Measurements from ENCODE around the gene ZBTB17.

Gene ZBTB17

GRCh38 chr1:15945011-15945831 is 30.7 kb downstream of the ZBTB17 start:
- DNase-seq: no peak

- no peak for DNase-seq
Measured at GRCh38 chr1:15944308-15945010, 31.4 kb downstream of the ZBTB17 start.

- no peak for DNase-seq
Measured at GRCh38 chr1:15943992-15944307, 32.0 kb downstream of the ZBTB17 start.

DNA sequence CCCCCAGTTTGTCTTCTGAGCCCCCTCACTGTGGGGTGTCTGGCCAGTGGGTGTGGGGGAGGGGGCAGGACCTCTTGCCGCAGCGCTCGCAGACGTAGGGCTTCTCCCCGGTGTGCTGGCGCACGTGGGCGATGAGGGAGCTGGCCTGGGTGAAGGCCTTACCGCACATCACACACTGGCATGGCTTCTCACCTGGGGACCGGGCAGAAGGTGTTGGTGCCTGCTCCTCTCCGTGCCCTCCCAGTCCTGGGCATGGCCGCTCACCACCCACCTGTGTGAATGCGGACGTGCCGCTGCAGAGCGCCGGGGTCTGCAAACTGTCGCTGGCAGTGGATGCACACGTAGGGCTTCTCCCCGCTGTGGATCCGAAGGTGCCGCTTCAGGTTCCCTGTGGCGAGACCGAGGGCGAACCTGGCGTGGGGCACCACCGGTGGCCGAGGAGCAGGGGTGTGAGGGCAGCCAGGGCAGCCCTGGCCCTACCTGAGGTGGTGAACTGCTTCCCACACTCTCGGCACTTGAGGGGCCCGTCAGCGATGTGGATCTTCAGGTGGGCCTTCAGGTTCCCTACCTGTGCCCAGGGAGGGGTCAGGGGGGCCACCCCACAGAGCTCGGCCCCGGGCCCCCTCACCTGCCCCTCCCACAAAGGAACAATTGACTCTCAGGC is 32.4 kb downstream of the ZBTB17 start:
- DNase-seq: no peak

DNA sequence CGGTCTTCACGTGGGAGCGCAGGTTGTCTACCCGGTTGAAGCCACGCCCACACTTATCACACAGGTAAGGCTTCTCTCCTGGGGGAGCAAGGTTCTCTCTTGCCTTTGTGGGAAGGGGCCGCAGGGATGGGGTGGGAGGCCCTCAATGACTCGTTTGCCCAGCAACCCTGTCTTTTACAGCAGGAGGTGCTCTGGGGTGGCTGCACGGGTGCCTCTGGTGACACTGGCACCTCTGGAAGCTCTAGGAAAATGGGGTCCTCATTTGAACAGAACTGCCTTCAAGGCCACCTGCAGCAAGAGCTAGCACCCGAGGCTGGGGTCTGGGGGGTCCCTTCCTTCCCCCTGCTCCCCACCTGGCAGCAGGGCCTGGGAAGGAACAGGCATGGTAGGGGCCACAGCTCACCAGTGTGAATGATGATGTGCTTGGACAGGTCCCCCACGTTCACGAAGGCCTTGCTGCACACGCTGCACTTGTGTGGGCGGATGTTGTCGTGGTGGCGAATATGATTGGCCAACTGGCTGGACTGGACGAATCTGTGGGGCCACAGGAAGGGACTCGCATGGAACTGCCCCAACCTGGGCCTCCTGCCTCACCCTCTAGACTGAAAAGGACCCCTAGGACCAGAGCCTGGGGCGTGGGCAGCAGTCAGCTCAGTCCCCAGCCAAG is 33.1 kb downstream of the ZBTB17 start:
- DNase-seq: no peak

GRCh38 chr1:15941899-15942660 is 33.8 kb downstream of the ZBTB17 start:
- no peak for DNase-seq

GRCh38 chr1:15941044-15941840 is 34.7 kb downstream of the ZBTB17 start:
- DNase-seq: no peak

- DNase-seq: no peak
Measured at GRCh38 chr1:15940110-15941043, 35.5 kb downstream of the ZBTB17 start.

- DNase-seq: no peak
Measured at GRCh38 chr1:15939181-15940109, 36.5 kb downstream of the ZBTB17 start.

DNA sequence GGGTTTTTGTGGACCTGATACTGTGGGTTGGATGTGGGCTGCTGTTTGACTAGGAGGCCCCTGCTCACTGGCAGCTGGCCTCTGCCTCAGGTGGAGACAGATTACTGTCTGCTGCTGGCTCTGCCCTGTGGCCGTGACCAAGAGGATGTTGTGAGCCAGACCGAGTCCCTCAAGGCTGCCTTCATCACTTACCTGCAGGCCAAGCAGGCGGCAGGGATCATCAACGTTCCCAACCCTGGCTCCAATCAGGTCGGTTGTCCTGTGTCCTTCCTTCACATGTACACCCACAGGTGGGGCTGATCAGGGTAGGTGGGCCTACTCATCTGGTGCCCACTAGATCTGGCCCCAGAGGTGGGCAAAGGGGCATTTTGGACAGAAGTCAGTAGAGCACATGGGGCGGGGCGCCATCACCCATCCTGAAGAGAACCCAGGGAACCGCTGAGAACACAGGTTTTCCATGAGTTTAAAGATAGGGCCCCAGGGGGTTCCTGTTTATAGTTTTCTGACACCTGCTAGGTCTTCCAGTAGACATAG is 37.2 kb downstream of the ZBTB17 start:
- DNase-seq: no peak

- no peak for DNase-seq
Measured at GRCh38 chr1:15937706-15938168, 38.2 kb downstream of the ZBTB17 start.

DNA sequence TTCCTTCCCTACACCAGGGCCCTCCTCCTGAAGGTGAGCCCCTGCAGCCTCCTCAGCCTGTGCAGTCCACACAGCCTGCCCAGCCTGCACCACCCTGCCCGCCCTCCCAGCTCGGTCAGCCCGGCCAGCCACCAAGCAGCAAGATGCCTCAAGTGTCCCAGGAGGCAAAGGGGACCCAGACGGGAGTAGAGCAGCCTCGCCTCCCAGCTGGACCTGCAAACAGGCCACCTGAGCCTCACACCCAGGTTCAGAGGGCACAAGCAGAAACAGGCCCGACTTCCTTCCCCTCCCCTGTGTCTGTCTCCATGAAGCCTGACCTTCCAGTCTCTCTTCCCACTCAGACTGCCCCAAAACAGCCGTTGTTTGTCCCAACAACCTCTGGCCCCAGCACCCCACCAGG is 38.8 kb downstream of the ZBTB17 start:
- no peak for DNase-seq

DNA sequence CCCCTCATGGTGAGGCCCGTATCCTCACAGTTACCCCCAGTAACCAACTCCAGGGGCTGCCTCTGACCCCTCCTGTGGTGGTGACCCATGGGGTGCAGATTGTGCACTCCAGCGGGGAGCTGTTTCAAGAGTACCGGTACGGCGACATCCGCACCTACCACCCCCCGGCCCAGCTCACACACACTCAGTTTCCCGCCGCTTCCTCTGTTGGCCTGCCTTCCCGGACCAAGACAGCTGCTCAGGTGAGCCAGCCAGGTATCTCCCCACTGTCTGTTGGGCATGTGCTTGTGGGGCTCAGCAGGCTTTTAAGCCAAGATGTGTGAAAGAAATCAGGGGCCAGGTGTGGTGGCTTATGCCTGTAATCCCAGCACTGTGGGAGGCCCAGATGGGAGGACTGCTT is 39.9 kb downstream of the ZBTB17 start:
- DNase-seq: no peak

DNA sequence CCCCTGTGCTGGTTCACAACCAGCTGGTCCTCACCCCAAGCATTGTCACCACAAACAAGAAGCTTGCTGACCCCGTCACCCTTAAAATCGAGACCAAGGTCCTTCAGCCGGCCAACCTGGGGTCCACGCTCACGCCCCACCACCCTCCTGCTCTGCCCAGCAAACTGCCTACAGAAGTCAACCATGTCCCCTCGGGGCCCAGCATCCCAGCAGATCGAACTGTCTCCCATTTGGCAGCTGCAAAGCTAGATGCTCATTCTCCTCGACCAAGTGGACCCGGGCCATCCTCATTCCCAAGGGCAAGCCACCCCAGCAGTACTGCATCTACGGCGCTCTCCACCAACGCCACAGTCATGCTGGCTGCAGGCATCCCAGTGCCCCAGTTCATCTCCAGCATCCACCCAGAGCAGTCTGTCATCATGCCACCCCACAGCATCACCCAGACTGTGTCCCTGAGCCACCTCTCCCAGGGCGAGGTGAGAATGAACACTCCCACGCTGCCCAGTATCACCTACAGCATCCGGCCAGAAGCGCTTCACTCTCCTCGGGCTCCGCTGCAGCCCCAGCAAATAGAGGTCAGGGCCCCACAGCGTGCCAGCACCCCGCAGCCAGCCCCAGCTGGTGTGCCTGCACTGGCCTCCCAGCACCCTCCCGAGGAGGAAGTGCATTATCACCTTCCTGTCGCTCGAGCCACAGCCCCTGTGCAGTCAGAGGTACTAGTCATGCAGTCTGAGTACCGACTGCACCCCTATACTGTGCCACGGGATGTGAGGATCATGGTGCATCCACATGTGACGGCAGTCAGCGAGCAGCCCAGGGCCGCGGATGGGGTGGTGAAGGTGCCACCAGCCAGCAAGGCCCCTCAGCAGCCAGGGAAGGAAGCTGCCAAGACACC is 40.6 kb downstream of the ZBTB17 start:
- DNase-seq: no peak

DNA sequence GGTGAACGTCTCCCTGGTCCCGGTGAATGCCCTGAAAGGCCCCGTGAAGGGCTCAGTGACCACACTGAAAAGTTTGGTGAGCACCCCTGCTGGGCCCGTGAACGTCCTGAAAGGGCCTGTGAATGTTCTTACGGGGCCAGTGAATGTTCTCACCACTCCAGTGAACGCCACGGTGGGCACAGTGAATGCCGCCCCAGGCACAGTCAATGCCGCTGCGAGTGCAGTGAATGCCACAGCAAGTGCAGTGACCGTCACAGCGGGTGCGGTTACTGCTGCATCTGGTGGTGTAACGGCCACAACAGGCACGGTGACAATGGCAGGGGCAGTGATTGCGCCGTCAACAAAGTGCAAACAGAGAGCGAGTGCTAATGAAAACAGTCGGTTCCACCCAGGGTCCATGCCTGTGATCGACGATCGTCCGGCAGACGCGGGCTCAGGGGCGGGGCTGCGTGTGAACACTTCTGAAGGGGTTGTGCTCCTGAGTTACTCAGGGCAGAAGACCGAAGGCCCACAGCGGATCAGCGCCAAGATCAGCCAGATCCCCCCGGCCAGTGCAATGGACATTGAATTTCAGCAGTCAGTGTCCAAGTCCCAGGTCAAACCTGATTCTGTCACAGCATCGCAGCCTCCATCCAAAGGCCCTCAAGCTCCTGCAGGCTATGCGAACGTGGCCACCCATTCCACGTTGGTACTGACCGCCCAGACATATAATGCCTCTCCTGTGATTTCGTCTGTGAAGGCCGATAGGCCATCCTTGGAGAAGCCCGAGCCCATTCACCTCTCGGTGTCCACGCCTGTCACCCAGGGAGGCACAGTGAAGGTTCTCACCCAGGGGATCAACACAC is 41.5 kb downstream of the ZBTB17 start:
- no peak for DNase-seq

- DNase-seq: no peak
Measured at GRCh38 chr1:15933684-15934083, 42.2 kb downstream of the ZBTB17 start.

GRCh38 chr1:15932612-15933011 is 43.3 kb downstream of the ZBTB17 start:
- no peak for DNase-seq

Data from NCI-H1694 (cell line).